GM12874 (cell line): ENCODE data around the gene TM2D1.

Experiments used
- CTCF ChIP-seq: IDR thresholded peaks from 2 replicates; pipeline ENCODE4 v1.5.1; 2011; ENCODE audit warnings: low read depth, mild to moderate bottlenecking, control low read depth, low read length, moderate library complexity; ENCODE audit not compliant: insufficient read depth

Gene TM2D1

GRCh38 chr1:61724813-61725694 lies at the start of gene TM2D1:
TSS of gene TM2D1 (minus strand) at chr1:61725141. CDS start at chr1:61725120, 21 bp downstream.
- TF ChIP-seq CTCF, result no peak

GRCh38 chr1:61770131-61770530 lies 45.2 kb upstream of the TM2D1 start:
- TF ChIP-seq CTCF, result no peak

GRCh38 chr1:61757950-61758349 lies 33.0 kb upstream of the TM2D1 start:
- no peak for TF ChIP-seq CTCF

GRCh38 chr1:61756773-61757172 lies 31.8 kb upstream of the TM2D1 start:
- TF ChIP-seq CTCF, result no peak

- TF ChIP-seq CTCF, result no peak
Measured at GRCh38 chr1:61754545-61754944, 29.6 kb upstream of the TM2D1 start.

- no peak for TF ChIP-seq CTCF
Measured at GRCh38 chr1:61753998-61754508, 29.1 kb upstream of the TM2D1 start.

GRCh38 chr1:61752921-61753389 lies 28.0 kb upstream of the TM2D1 start:
- no peak for TF ChIP-seq CTCF
